ENCODE results near the gene LEKR1.

GRCh38 chr3:157078131-157078810 lies 252.1 kb downstream of the LEKR1 start:
- no peak for TF ChIP-seq POLR2AphosphoS5 (IDR thresholded peaks at IDR 0.05; ENCODE audit: low read depth, low read length)
- TF ChIP-seq TAF1 (IDR thresholded peaks at IDR 0.05; ENCODE audit: borderline replicate concordance, insufficient read depth, low read length), result no peak
- TF ChIP-seq REST (IDR thresholded peaks at IDR 0.05; ENCODE audit: insufficient read depth in 1 of 2, low read depth in 2 of 2, low read length in 2 of 2), result no peak

All from PFSK-1 (cell line).